CD14-positive monocyte (primary cell): ENCODE results near the gene QPCT. TPM values are rescaled to one million over a fixed set of nuclear protein-coding genes. Genes with fewer than 3 reads are reported as not detected.

Experiments
- DNase-seq, 3 donors: peaks; one replicate each; pipeline ENCODE4 v3.0.0-alpha.2; 2011 to 2022
- H2AFZ ChIP-seq: 2 replicates; pipeline ENCODE4 v1.6.0; 2012; ENCODE audit warnings: mild to moderate bottlenecking, low read depth, low read length, inconsistent platforms; ENCODE audit not compliant: insufficient read depth, poor library complexity, severe bottlenecking
- H3K27ac ChIP-seq, 2 donors: 1 replicate in 1 of 2; 2 replicates in 1 of 2; pipeline ENCODE4 v1.5.1; 2012 to 2013; ENCODE audit warnings: low read length in 2 of 2, control low read depth in 1 of 2, inconsistent platforms in 1 of 2, low read depth in 1 of 2, mild to moderate bottlenecking in 1 of 2
- H3K27me3 ChIP-seq, 2 donors: one replicate each; pipeline versions ENCODE4 v1.6.0 to v1.6.1; 2011 to 2013; ENCODE audit warnings: low read length in 2 of 2; ENCODE audit not compliant: control insufficient read depth in 2 of 2, insufficient read depth in 2 of 2
- H3K36me3 ChIP-seq, 2 donors: replicated peaks in 1 of 2; 1 replicate in 1 of 2; 2 replicates in 1 of 2; pipeline versions ENCODE4 v1.5.1 to v1.6.1; 2012 to 2013; ENCODE audit warnings: low read length in 2 of 2, control low read depth in 1 of 2, inconsistent platforms in 1 of 2, mild to moderate bottlenecking in 1 of 2; ENCODE audit not compliant: insufficient read depth in 2 of 2, control insufficient read depth in 1 of 2
- H3K4me1 ChIP-seq, 2 donors: 1 replicate in 1 of 2; 2 replicates in 1 of 2; pipeline versions ENCODE4 v1.5.1 to v1.6.1; 2012 to 2013; ENCODE audit warnings: low read length in 2 of 2, control low read depth in 1 of 2, inconsistent platforms in 1 of 2, mild to moderate bottlenecking in 1 of 2, moderate library complexity in 1 of 2; ENCODE audit not compliant: insufficient read depth in 2 of 2, control insufficient read depth in 1 of 2
- H3K4me2 ChIP-seq: replicated peaks from 2 replicates; pipeline ENCODE3; 2012; ENCODE audit warnings: low read length, moderate library complexity, mild to moderate bottlenecking; ENCODE audit not compliant: poor library complexity, severe bottlenecking; ENCODE audit errors: extremely low read depth
- H3K4me3 ChIP-seq, 3 experiments: fragments of 200-600 bp in 1 of 3; sonication (generic) in 1 of 3; replicated peaks in 1 of 3; 1 replicate in 2 of 3; 2 replicates in 1 of 3; pipeline ENCODE4 v1.5.1; 2011 to 2013; ENCODE audit warnings: low read length in 3 of 3, mild to moderate bottlenecking in 3 of 3, control low read depth in 2 of 3, low read depth in 2 of 3, inconsistent platforms in 1 of 3, moderate library complexity in 1 of 3
- H3K79me2 ChIP-seq: 2 replicates; pipeline ENCODE4 v1.6.0; 2012; ENCODE audit warnings: mild to moderate bottlenecking, control low read depth, inconsistent platforms, low read length, moderate library complexity; ENCODE audit not compliant: insufficient read depth
- H3K9ac ChIP-seq: 2 replicates; pipeline ENCODE4 v1.6.0; 2017; ENCODE audit warnings: low read length, mild to moderate bottlenecking; ENCODE audit not compliant: insufficient read depth, poor library complexity, severe bottlenecking
- H3K9me3 ChIP-seq, 2 donors: replicated peaks in 1 of 2; 1 replicate in 1 of 2; 2 replicates in 1 of 2; pipeline versions ENCODE4 v1.5.1 to v1.6.1; 2012 to 2013; ENCODE audit warnings: low read length in 2 of 2, control low read depth in 1 of 2; ENCODE audit not compliant: control insufficient read depth in 1 of 2, insufficient read depth in 1 of 2
- H4K20me1 ChIP-seq: 2 replicates; pipeline ENCODE4 v1.6.0; 2012; ENCODE audit warnings: mild to moderate bottlenecking, low read length, control low read depth, moderate library complexity; ENCODE audit not compliant: insufficient read depth
- H3K27ac Mint-ChIP-seq, 7 donors: one replicate each; pipeline ENCODE4 v1.8.0; 2020; ENCODE audit warnings: mild to moderate bottlenecking in 7 of 7, mixed read lengths in 7 of 7, moderate library complexity in 6 of 7, inconsistent platforms in 2 of 7
- H3K27me3 Mint-ChIP-seq, 3 donors: one replicate each; pipeline ENCODE4 v1.8.0; 2021 to 2022; ENCODE audit warnings: low read depth in 3 of 3, mild to moderate bottlenecking in 3 of 3, mixed read lengths in 3 of 3, moderate library complexity in 3 of 3, inconsistent platforms in 1 of 3
- H3K36me3 Mint-ChIP-seq, 2 donors: one replicate each; pipeline ENCODE4 v1.8.0; 2020; ENCODE audit warnings: mixed read lengths in 2 of 2, inconsistent platforms in 1 of 2, mild to moderate bottlenecking in 1 of 2
- H3K4me1 Mint-ChIP-seq: one replicate; pipeline ENCODE4 v1.8.0; 2020; ENCODE audit warnings: mild to moderate bottlenecking, mixed read lengths
- H3K4me3 Mint-ChIP-seq, 2 donors: one replicate each; pipeline ENCODE4 v1.8.0; 2020; ENCODE audit warnings: mild to moderate bottlenecking in 2 of 2, mixed read lengths in 2 of 2, moderate library complexity in 1 of 2
- H3K9me3 Mint-ChIP-seq, 7 donors: one replicate each; pipeline ENCODE4 v1.8.0; 2020 to 2022; ENCODE audit warnings: mixed read lengths in 7 of 7, mild to moderate bottlenecking in 6 of 7, moderate library complexity in 6 of 7, inconsistent platforms in 2 of 7
- WGBS: methylation state at CpG from one replicate; pipeline ENCODE4 v1.1.5; 2013; ENCODE audit warnings: missing lambda C conversion rate; ENCODE audit not compliant: insufficient coverage; 5-methylcytosine and 5-hydroxymethylcytosine counted together
- intact Hi-C, 2 donors: fragments of 100-400 bp; cut with micrococcal nuclease; formaldehyde crosslinking; loops; one replicate each; pipeline versions ENCODE4 v1.15.0 to v1.15.1; 2023
- polyA plus RNA-seq, 3 donors: library from polyadenylated mRNA; depleted of rRNA in 1 of 3; unstranded in 2 of 3; stranded (reverse) in 1 of 3; fragments of 300-500 nt in 2 of 3; fragments of >200 nt in 1 of 3; fragmentation: Illumina TruSeq in 2 of 3; gene quantifications; 1 replicate in 2 of 3; 2 replicates in 1 of 3; pipeline ENCODE4 v1.2.3, GENCODE V29; 2012 to 2021
- TF ChIP-seq, protein P1 (sequence below): fragments of 200-600 bp; IDR thresholded peaks from one replicate; pipeline ENCODE4 v1.8.0; 2022; ENCODE audit warnings: antibody characterized with exemption, mild to moderate bottlenecking

Gene QPCT
- polyA plus RNA-seq, 3 donors = 54.7 to 302 (median 272) TPM

DNA sequence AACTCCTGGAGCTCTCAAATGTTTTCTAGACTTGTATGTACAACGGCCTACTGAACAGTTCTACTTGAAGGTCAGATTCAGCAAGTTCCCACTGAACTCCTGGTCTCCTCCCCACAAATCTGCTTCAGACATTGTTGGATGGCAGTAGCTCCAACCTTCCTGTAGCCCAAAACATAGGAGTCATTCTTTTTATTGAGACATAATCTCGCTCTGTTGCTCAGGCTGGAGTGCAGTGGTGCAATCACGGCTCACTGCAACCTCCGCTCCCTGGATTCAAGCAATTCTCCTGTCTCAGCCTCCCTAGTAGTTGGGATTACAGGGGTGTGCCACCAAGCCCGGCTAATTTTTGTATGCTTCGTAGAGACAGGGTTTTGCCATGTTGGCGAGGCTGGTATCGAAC, 47.3 kb downstream of the QPCT start:
- Histone ChIP-seq H3K36me3 (no peaks in the 10 kb centered on the region), H3K4me2 (no peak overlapping the region), H3K79me2 (no peaks in the 10 kb centered on the region), H2AFZ (no peak overlapping the region), H3K4me3 (no peak overlapping the region), H3K9me3 (no peaks in the 10 kb centered on the region), H3K4me1 (peaks cover 55 to 59% of the 10 kb centered on the region in 2 donors), H4K20me1 (no peaks in the 10 kb centered on the region), H3K9ac (no peak overlapping the region), H3K27me3 (no peaks in the 10 kb centered on the region), H3K27ac (no peak overlapping the region)
- Mint-ChIP-seq H3K9me3 (peaks cover 0 to 2% (median 0%) of the 10 kb centered on the region in 7 donors), H3K27me3 (peaks cover 0 to 2% (median 0%) of the 10 kb centered on the region in 3 donors), H3K4me3 (peak overlapping the region in 1 of 2 donors; percentile 4), H3K36me3 (peaks cover 0 to 2% of the 10 kb centered on the region in 2 donors), H3K27ac (peak overlapping the region in 5 of 7 donors; percentile 28 to 96 (median 86)), H3K4me1 (peaks cover 27% of the 10 kb centered on the region)
- intact Hi-C loops = loop anchor here (2.0 to 10.0 kb wide), 3 partner anchors 437 to 883 kb away; no protein-coding TSS in a partner anchor
- TF ChIP-seq, protein P1, sequence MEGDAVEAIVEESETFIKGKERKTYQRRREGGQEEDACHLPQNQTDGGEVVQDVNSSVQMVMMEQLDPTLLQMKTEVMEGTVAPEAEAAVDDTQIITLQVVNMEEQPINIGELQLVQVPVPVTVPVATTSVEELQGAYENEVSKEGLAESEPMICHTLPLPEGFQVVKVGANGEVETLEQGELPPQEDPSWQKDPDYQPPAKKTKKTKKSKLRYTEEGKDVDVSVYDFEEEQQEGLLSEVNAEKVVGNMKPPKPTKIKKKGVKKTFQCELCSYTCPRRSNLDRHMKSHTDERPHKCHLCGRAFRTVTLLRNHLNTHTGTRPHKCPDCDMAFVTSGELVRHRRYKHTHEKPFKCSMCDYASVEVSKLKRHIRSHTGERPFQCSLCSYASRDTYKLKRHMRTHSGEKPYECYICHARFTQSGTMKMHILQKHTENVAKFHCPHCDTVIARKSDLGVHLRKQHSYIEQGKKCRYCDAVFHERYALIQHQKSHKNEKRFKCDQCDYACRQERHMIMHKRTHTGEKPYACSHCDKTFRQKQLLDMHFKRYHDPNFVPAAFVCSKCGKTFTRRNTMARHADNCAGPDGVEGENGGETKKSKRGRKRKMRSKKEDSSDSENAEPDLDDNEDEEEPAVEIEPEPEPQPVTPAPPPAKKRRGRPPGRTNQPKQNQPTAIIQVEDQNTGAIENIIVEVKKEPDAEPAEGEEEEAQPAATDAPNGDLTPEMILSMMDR = no peak
- WGBS = 89% methylated on average over 1 of the region's 8 CpGs
- peak in 2 of 3 donors; percentile 33 to 58 for DNase-seq

DNA sequence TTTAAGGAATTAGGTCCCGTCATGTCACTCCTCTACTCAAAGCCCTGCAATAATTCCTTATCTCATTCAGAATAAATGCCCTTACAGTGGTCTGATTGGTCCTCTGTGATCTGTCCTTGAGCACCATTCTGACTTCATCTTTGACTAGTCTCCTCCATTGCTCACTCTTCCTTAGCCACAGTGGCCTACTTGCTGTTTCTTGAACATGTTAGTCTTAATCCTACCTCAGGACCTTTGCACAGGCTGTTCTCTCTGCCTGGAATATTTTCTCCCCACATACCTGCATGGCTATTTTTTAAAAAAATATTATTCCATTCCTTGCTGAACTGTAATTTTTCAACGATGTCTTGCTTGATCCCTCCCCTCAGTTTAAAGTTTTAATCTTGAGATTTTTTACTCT, 48.0 kb downstream of the QPCT start:
- H3K27me3 Mint-ChIP-seq = peaks cover 0 to 2% (median 0%) of the 10 kb centered on the region in 3 donors
- H3K9me3 Mint-ChIP-seq = peaks cover 0 to 2% (median 0%) of the 10 kb centered on the region in 7 donors
- H3K79me2 ChIP-seq = no peaks in the 10 kb centered on the region
- no peaks in the 10 kb centered on the region for H3K9me3 ChIP-seq
- H3K4me3 ChIP-seq = no peak overlapping the region
- H3K4me1 Mint-ChIP-seq = peaks cover 27% of the 10 kb centered on the region
- peaks cover 55 to 59% of the 10 kb centered on the region in 2 donors for H3K4me1 ChIP-seq
- no peak overlapping the region for H2AFZ ChIP-seq
- peaks cover 0 to 2% of the 10 kb centered on the region in 2 donors for H3K36me3 Mint-ChIP-seq
- H3K27ac Mint-ChIP-seq = peak overlapping the region in 2 of 7 donors; percentile 14 to 70
- no peaks in the 10 kb centered on the region for H3K27me3 ChIP-seq
- WGBS = 100% methylated on average over 1 of the region's 2 CpGs
- TF ChIP-seq, protein P1 = no peak
- DNase-seq = no peak
- H3K9ac ChIP-seq = no peak overlapping the region
- H3K27ac ChIP-seq = no peak overlapping the region
- no peaks in the 10 kb centered on the region for H4K20me1 ChIP-seq
- no peak overlapping the region for H3K4me2 ChIP-seq
- intact Hi-C loops = loop anchor here (5.0 to 10.0 kb wide), 2 partner anchors 880 to 882 kb away; no protein-coding TSS in a partner anchor
- no peak overlapping the region for H3K4me3 Mint-ChIP-seq
- H3K36me3 ChIP-seq = no peaks in the 10 kb centered on the region
